ENCODE data around the gene HAUS5.

DNA sequence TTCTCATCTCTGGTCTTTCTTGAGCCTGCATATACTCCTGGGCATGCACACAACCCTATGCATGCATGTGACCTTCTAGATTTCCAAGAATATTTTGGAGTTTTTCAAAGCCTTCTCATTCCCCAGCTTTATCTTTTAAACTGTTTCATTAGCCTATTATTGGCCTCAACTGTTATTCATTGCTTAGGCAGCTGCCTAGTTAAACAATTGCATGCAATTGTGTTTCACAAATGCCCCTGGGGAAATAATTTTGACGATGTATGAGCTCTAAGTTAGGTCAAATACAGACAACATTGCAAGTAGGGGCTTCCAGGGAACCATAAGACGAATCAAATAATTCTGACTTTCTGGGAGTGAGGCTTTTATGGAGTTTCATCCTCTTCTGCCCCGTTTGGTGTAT, 51.4 kb downstream of the HAUS5 start:
- TF ChIP-seq TAF1 (IDR thresholded peaks at IDR 0.05; ENCODE audit: low read depth) (no peak), EP300 (conservative IDR thresholded peaks at IDR 0.05; ENCODE audit: poor library complexity, severe bottlenecking) (no peak), SMC3 (conservative IDR thresholded peaks at IDR 0.05; ENCODE audit: poor library complexity) (no peak), EZH2 (IDR thresholded peaks at IDR 0.05; ENCODE audit: borderline replicate concordance, insufficient read depth, low read length, poor library complexity, severe bottlenecking) (no peak)
- TF ChIP-seq, protein P1, sequence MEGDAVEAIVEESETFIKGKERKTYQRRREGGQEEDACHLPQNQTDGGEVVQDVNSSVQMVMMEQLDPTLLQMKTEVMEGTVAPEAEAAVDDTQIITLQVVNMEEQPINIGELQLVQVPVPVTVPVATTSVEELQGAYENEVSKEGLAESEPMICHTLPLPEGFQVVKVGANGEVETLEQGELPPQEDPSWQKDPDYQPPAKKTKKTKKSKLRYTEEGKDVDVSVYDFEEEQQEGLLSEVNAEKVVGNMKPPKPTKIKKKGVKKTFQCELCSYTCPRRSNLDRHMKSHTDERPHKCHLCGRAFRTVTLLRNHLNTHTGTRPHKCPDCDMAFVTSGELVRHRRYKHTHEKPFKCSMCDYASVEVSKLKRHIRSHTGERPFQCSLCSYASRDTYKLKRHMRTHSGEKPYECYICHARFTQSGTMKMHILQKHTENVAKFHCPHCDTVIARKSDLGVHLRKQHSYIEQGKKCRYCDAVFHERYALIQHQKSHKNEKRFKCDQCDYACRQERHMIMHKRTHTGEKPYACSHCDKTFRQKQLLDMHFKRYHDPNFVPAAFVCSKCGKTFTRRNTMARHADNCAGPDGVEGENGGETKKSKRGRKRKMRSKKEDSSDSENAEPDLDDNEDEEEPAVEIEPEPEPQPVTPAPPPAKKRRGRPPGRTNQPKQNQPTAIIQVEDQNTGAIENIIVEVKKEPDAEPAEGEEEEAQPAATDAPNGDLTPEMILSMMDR (IDR thresholded peaks at IDR 0.05; ENCODE audit: poor library complexity, severe bottlenecking), result no peak
- TF ChIP-seq, protein P2, sequence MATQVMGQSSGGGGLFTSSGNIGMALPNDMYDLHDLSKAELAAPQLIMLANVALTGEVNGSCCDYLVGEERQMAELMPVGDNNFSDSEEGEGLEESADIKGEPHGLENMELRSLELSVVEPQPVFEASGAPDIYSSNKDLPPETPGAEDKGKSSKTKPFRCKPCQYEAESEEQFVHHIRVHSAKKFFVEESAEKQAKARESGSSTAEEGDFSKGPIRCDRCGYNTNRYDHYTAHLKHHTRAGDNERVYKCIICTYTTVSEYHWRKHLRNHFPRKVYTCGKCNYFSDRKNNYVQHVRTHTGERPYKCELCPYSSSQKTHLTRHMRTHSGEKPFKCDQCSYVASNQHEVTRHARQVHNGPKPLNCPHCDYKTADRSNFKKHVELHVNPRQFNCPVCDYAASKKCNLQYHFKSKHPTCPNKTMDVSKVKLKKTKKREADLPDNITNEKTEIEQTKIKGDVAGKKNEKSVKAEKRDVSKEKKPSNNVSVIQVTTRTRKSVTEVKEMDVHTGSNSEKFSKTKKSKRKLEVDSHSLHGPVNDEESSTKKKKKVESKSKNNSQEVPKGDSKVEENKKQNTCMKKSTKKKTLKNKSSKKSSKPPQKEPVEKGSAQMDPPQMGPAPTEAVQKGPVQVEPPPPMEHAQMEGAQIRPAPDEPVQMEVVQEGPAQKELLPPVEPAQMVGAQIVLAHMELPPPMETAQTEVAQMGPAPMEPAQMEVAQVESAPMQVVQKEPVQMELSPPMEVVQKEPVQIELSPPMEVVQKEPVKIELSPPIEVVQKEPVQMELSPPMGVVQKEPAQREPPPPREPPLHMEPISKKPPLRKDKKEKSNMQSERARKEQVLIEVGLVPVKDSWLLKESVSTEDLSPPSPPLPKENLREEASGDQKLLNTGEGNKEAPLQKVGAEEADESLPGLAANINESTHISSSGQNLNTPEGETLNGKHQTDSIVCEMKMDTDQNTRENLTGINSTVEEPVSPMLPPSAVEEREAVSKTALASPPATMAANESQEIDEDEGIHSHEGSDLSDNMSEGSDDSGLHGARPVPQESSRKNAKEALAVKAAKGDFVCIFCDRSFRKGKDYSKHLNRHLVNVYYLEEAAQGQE (IDR thresholded peaks at IDR 0.05; ENCODE audit: borderline replicate concordance), result no peak
